Inferior parietal cortex (tissue), 1 donor: ENCODE results near the gene HIRA.
"Not testable (repeated sequence)": the region's sequence is repeated elsewhere in the genome, so short reads cannot be mapped to it uniquely, and the experiment has no call there.

Experiments
- DNase-seq: peaks from one replicate; pipeline ENCODE4 v3.0.0-alpha.2; 2016; ENCODE audit errors: extremely low spot score

Gene HIRA

GRCh38 chr22:19325296-19325948, 106.1 kb downstream of the HIRA start:
- no peak for DNase-seq

GRCh38 chr22:19323420-19323819, 108.1 kb downstream of the HIRA start:
- not testable (repeated sequence) for DNase-seq

- DNase-seq, result no peak
Measured at GRCh38 chr22:19321757-19322156, 109.8 kb downstream of the HIRA start.

- not testable (repeated sequence) for DNase-seq
Measured at GRCh38 chr22:19320136-19320535, 111.4 kb downstream of the HIRA start.

- DNase-seq, result no peak
Measured at GRCh38 chr22:19319281-19319680, 112.3 kb downstream of the HIRA start.

GRCh38 chr22:19317865-19318264, 113.7 kb downstream of the HIRA start:
- no peak for DNase-seq

GRCh38 chr22:19307872-19308271, 123.7 kb downstream of the HIRA start:
- no peak for DNase-seq

GRCh38 chr22:19306535-19306934, 125.0 kb downstream of the HIRA start:
- DNase-seq, result not testable (repeated sequence)

- no peak for DNase-seq
Measured at GRCh38 chr22:19304547-19304946, 127.0 kb downstream of the HIRA start.

- no peak for DNase-seq
Measured at GRCh38 chr22:19303785-19304184, 127.7 kb downstream of the HIRA start.

- no peak for DNase-seq
Measured at GRCh38 chr22:19295733-19296132, 135.8 kb downstream of the HIRA start.

GRCh38 chr22:19292458-19293230, 138.9 kb downstream of the HIRA start:
- no peak for DNase-seq

GRCh38 chr22:19291580-19292457, 139.7 kb downstream of the HIRA start, which contains the start of gene CLTCL1:
Gene CLTCL1 (minus strand): TSS chr22:19291719. CDS start chr22:19291641, 78 bp downstream.
- DNase-seq, result peak; percentile 62

- no peak for DNase-seq
Measured at GRCh38 chr22:19291218-19291579, 140.3 kb downstream of the HIRA start.

- DNase-seq, result no peak
Measured at GRCh38 chr22:19290400-19291217, 140.9 kb downstream of the HIRA start.

GRCh38 chr22:19289475-19290161, 141.9 kb downstream of the HIRA start:
- DNase-seq, result no peak

GRCh38 chr22:19287889-19288288, 143.6 kb downstream of the HIRA start:
- DNase-seq, result no peak

GRCh38 chr22:19287076-19287707, 144.3 kb downstream of the HIRA start:
- no peak for DNase-seq

- DNase-seq, result no peak
Measured at GRCh38 chr22:19285831-19286230, 145.7 kb downstream of the HIRA start.
